Measurements from ENCODE around the gene PDF.

The PDF gene

DNA sequence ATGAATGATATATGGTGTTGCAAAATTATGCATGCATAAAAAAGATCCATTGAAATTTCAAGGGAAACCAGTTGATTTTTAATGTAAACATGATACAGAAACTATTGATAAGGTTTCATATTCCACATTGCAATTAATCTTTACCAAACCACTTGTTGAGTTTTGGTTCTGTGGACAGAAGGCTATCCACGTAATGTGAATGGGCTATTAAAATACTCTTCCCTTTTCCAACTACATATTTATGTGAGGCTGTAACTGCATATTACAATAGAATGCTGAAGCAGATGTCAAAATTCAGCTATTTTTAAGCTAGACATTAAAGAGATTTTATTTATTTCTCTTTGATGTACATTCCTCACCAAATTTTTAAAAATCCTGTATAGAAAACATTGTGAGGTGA is 53.0 kb downstream of the PDF start:
- no peak for DNase-seq (ENCODE audit: low spot score)
